ENCODE measurements around the gene KIAA0825. TPM values are rescaled to one million over a fixed set of nuclear protein-coding genes. Genes with fewer than 3 reads are reported as not detected.

The KIAA0825 gene
- polyA plus RNA-seq, 1 donor from 2014 or later, result 5.1 TPM

- Histone ChIP-seq H3K36me3 (ENCODE audit: insufficient read depth, low read length) (no peaks in the 10 kb centered on the region), H3K9me3 (ENCODE audit: low read length) (no peaks in the 10 kb centered on the region), H3K27ac (ENCODE audit: low read length) (no peak overlapping the region), H2AFZ (ENCODE audit: low read depth, low read length) (no peak overlapping the region), H3K9ac (ENCODE audit: low read length) (no peak overlapping the region), H4K20me1 (ENCODE audit: insufficient read depth) (no peaks in the 10 kb centered on the region), H3K9me2 (ENCODE audit: insufficient read depth, low read length) (no peaks in the 10 kb centered on the region), H3K27me3 (ENCODE audit: insufficient read depth, low read depth, low read length) (no peaks in the 10 kb centered on the region), H3K79me2 (replicated peaks; ENCODE audit: insufficient read depth, low read length) (no peaks in the 10 kb centered on the region), H3K4me2 (ENCODE audit: low read length) (no peak overlapping the region), H3K4me3 (ENCODE audit: low read length) (no peak overlapping the region), H3F3A (ENCODE audit: insufficient read depth, low read length, poor library complexity, severe bottlenecking) (no peaks in the 10 kb centered on the region)
- TF ChIP-seq SMC3 (conservative IDR thresholded peaks at IDR 0.05; ENCODE audit: poor library complexity), result no peak
- TF ChIP-seq, protein P1, sequence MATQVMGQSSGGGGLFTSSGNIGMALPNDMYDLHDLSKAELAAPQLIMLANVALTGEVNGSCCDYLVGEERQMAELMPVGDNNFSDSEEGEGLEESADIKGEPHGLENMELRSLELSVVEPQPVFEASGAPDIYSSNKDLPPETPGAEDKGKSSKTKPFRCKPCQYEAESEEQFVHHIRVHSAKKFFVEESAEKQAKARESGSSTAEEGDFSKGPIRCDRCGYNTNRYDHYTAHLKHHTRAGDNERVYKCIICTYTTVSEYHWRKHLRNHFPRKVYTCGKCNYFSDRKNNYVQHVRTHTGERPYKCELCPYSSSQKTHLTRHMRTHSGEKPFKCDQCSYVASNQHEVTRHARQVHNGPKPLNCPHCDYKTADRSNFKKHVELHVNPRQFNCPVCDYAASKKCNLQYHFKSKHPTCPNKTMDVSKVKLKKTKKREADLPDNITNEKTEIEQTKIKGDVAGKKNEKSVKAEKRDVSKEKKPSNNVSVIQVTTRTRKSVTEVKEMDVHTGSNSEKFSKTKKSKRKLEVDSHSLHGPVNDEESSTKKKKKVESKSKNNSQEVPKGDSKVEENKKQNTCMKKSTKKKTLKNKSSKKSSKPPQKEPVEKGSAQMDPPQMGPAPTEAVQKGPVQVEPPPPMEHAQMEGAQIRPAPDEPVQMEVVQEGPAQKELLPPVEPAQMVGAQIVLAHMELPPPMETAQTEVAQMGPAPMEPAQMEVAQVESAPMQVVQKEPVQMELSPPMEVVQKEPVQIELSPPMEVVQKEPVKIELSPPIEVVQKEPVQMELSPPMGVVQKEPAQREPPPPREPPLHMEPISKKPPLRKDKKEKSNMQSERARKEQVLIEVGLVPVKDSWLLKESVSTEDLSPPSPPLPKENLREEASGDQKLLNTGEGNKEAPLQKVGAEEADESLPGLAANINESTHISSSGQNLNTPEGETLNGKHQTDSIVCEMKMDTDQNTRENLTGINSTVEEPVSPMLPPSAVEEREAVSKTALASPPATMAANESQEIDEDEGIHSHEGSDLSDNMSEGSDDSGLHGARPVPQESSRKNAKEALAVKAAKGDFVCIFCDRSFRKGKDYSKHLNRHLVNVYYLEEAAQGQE (IDR thresholded peaks at IDR 0.05; ENCODE audit: borderline replicate concordance), result no peak
- no peak for TF ChIP-seq MXI1 (conservative IDR thresholded peaks at IDR 0.05; ENCODE audit: poor library complexity, severe bottlenecking)
- no peak for TF ChIP-seq RAD21 (conservative IDR thresholded peaks at IDR 0.05)
- TF ChIP-seq EP300 (conservative IDR thresholded peaks at IDR 0.05; ENCODE audit: poor library complexity, severe bottlenecking), result no peak
- no peak for TF ChIP-seq EZH2 (IDR thresholded peaks at IDR 0.05; ENCODE audit: borderline replicate concordance, insufficient read depth, low read length, poor library complexity, severe bottlenecking)
- TF ChIP-seq TAF1 (IDR thresholded peaks at IDR 0.05; ENCODE audit: low read depth), result no peak
- TF ChIP-seq POLR2AphosphoS5 (IDR thresholded peaks at IDR 0.05), result no peak
- TF ChIP-seq CTCF (IDR thresholded peaks at IDR 0.05; ENCODE audit: poor library complexity, severe bottlenecking), result no peak
These were observed 216.3 kb downstream of the KIAA0825 start for GRCh38 chr5:94402096-94402495.

- no peak overlapping the region for H3K4me2 ChIP-seq (ENCODE audit: low read length)
- TF ChIP-seq POLR2AphosphoS5 (IDR thresholded peaks at IDR 0.05) (no peak), TAF1 (IDR thresholded peaks at IDR 0.05; ENCODE audit: low read depth) (no peak), EP300 (conservative IDR thresholded peaks at IDR 0.05; ENCODE audit: poor library complexity, severe bottlenecking) (no peak), RAD21 (conservative IDR thresholded peaks at IDR 0.05) (no peak), EZH2 (IDR thresholded peaks at IDR 0.05; ENCODE audit: borderline replicate concordance, insufficient read depth, low read length, poor library complexity, severe bottlenecking) (no peak), CTCF (IDR thresholded peaks at IDR 0.05; ENCODE audit: poor library complexity, severe bottlenecking) (no peak), MXI1 (conservative IDR thresholded peaks at IDR 0.05; ENCODE audit: poor library complexity, severe bottlenecking) (no peak), SMC3 (conservative IDR thresholded peaks at IDR 0.05; ENCODE audit: poor library complexity) (no peak)
- TF ChIP-seq, protein P1 (IDR thresholded peaks at IDR 0.05; ENCODE audit: borderline replicate concordance), result no peak
- H3K9me2 ChIP-seq (ENCODE audit: insufficient read depth, low read length), result no peaks in the 10 kb centered on the region
- H3K36me3 ChIP-seq (ENCODE audit: insufficient read depth, low read length), result no peaks in the 10 kb centered on the region
- H3K9me3 ChIP-seq (ENCODE audit: low read length), result no peaks in the 10 kb centered on the region
- H3F3A ChIP-seq (ENCODE audit: insufficient read depth, low read length, poor library complexity, severe bottlenecking), result no peaks in the 10 kb centered on the region
- no peak overlapping the region for H3K9ac ChIP-seq (ENCODE audit: low read length)
- H3K27ac ChIP-seq (ENCODE audit: low read length), result no peak overlapping the region
- H3K79me2 ChIP-seq (replicated peaks; ENCODE audit: insufficient read depth, low read length), result no peaks in the 10 kb centered on the region
- no peaks in the 10 kb centered on the region for H3K27me3 ChIP-seq (ENCODE audit: insufficient read depth, low read depth, low read length)
- no peak overlapping the region for H2AFZ ChIP-seq (ENCODE audit: low read depth, low read length)
- H3K4me3 ChIP-seq (ENCODE audit: low read length), result no peak overlapping the region
- H4K20me1 ChIP-seq (ENCODE audit: insufficient read depth), result no peaks in the 10 kb centered on the region
These were observed 220.9 kb downstream of the KIAA0825 start for GRCh38 chr5:94397508-94397907.
